Measurements from ENCODE around the gene FBXO34. TPM values are rescaled to one million over a fixed set of nuclear protein-coding genes. Genes with fewer than 3 reads are reported as not detected.
"Not testable (repeated sequence)": the region's sequence is repeated elsewhere in the genome, so short reads cannot be mapped to it uniquely, and the experiment has no call there.

FBXO34 gene
- total and polyA plus RNA-seq, 2 experiments from 2014 or later: 27.5 to 45.9 TPM

DNA sequence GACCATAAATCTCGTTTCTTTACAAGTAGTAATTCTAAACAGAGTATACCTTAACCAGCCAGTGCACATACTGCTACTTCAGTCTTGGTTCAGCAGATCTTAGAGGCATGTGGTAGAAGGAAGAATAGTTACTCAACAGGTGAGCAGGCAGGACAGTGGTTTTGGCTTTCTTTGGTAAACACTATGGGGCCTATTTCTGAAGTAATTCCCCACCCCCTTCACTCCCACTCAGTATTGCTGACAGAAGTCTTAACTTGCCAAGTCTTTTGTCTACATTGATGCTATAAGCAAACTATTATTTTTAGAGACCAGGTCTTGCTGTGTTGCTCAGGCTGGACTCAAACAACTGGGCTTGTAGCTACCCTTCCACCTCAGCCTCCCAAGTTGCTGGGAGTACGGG lies 68.5 kb downstream of the FBXO34 start:
- no peak for DNase-seq (ENCODE audit: low spot score)
- 56% methylated on average over 2 of the region's 2 CpGs for WGBS (ENCODE audit: low lambda C conversion rate, missing lambda C conversion rate)
- H3K9me3 ChIP-seq (ENCODE audit: low read depth): no peaks in the 10 kb centered on the region
- H3K36me3 ChIP-seq (replicated peaks; ENCODE audit: insufficient read depth, low read depth): no peaks in the 10 kb centered on the region
- no peak overlapping the region for H3K27ac ChIP-seq
- H2AFZ ChIP-seq: no peak overlapping the region
- H3K27me3 ChIP-seq: no peaks in the 10 kb centered on the region
- H3K9me2 ChIP-seq (replicated peaks; ENCODE audit: insufficient read depth): no peaks in the 10 kb centered on the region
- H4K20me1 ChIP-seq (ENCODE audit: insufficient read depth, poor library complexity, severe bottlenecking): peaks cover 6% of the 10 kb centered on the region
- H3K4me3 ChIP-seq: no peak overlapping the region
- peaks cover 33% of the 10 kb centered on the region for H3K4me1 ChIP-seq (ENCODE audit: insufficient read depth)
- TF ChIP-seq EZH2phosphoT487 (IDR thresholded peaks at IDR 0.05; ENCODE audit: low read depth, severe bottlenecking, unreplicated experiment) (no peak), EZH2 (IDR thresholded peaks at IDR 0.05; ENCODE audit: borderline replicate concordance) (no peak)
- TF ChIP-seq, protein P1, sequence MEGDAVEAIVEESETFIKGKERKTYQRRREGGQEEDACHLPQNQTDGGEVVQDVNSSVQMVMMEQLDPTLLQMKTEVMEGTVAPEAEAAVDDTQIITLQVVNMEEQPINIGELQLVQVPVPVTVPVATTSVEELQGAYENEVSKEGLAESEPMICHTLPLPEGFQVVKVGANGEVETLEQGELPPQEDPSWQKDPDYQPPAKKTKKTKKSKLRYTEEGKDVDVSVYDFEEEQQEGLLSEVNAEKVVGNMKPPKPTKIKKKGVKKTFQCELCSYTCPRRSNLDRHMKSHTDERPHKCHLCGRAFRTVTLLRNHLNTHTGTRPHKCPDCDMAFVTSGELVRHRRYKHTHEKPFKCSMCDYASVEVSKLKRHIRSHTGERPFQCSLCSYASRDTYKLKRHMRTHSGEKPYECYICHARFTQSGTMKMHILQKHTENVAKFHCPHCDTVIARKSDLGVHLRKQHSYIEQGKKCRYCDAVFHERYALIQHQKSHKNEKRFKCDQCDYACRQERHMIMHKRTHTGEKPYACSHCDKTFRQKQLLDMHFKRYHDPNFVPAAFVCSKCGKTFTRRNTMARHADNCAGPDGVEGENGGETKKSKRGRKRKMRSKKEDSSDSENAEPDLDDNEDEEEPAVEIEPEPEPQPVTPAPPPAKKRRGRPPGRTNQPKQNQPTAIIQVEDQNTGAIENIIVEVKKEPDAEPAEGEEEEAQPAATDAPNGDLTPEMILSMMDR (IDR thresholded peaks at IDR 0.05; ENCODE audit: poor library complexity): no peak
- H3K79me2 ChIP-seq: peaks cover 96% of the 10 kb centered on the region
- H3K4me2 ChIP-seq: no peak overlapping the region

DNA sequence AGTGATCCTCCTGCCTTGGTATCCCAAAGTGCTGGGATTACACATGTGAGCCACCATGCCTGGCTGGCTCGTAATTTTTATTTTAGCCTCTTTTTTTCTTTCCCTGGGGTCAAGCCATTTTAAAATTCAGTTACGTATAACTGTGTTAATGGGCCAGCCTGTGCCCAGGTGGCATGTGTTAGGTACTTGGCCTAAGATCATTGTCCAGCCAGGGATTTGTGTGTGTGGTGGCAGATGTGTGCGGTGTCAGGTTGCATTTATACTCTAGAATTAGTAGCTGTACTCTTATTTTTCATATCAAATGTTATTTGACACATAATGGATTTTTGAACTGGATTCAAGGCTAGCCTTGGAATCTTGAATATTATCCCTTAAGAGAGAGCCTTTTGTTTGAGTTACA lies 69.3 kb downstream of the FBXO34 start:
- H3K9me3 ChIP-seq (ENCODE audit: low read depth): no peaks in the 10 kb centered on the region
- no peaks in the 10 kb centered on the region for H3K36me3 ChIP-seq (replicated peaks; ENCODE audit: insufficient read depth, low read depth)
- no peak overlapping the region for H3K4me2 ChIP-seq
- H3K79me2 ChIP-seq: peaks cover 96% of the 10 kb centered on the region
- H4K20me1 ChIP-seq (ENCODE audit: insufficient read depth, poor library complexity, severe bottlenecking): peaks cover 11% of the 10 kb centered on the region
- H3K27ac ChIP-seq: no peak overlapping the region
- TF ChIP-seq, protein P1 (IDR thresholded peaks at IDR 0.05; ENCODE audit: poor library complexity): no peak
- TF ChIP-seq EZH2 (IDR thresholded peaks at IDR 0.05; ENCODE audit: borderline replicate concordance): no peak
- H2AFZ ChIP-seq: no peak overlapping the region
- no peaks in the 10 kb centered on the region for H3K27me3 ChIP-seq
- H3K4me1 ChIP-seq (ENCODE audit: insufficient read depth): peaks cover 25% of the 10 kb centered on the region
- DNase-seq (ENCODE audit: low spot score): no peak
- no peaks in the 10 kb centered on the region for H3K9me2 ChIP-seq (replicated peaks; ENCODE audit: insufficient read depth)
- 89% methylated on average over 3 of the region's 3 CpGs for WGBS (ENCODE audit: low lambda C conversion rate, missing lambda C conversion rate)
- H3K4me3 ChIP-seq: no peak overlapping the region

DNA sequence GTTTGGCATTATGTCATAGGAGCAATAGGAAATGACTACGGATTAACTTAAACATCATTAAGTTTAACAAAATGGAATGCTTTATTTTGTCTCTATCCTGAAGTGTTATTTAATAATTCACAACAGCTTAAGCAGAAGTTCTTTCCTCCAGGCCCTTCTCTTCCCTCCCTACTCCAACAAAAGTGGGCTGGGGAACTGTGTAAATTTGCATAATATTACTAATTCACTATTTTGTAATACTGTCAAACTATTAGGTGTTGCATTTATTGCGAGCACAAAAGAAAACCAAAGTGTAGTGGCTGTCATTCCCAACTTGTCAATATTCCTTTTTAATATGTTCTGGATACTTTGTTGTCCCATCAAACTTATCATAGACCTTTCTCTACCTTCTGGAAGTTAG lies 70.6 kb downstream of the FBXO34 start:
- Histone ChIP-seq H3K4me1 (ENCODE audit: insufficient read depth) (peaks cover 20% of the 10 kb centered on the region), H3K9me3 (ENCODE audit: low read depth) (no peaks in the 10 kb centered on the region), H3K36me3 (replicated peaks; ENCODE audit: insufficient read depth, low read depth) (no peaks in the 10 kb centered on the region), H3K9me2 (replicated peaks; ENCODE audit: insufficient read depth) (no peaks in the 10 kb centered on the region), H3K79me2 (peaks cover 96% of the 10 kb centered on the region), H3K27ac (no peak overlapping the region), H4K20me1 (ENCODE audit: insufficient read depth, poor library complexity, severe bottlenecking) (peaks cover 15% of the 10 kb centered on the region), H3K27me3 (no peaks in the 10 kb centered on the region), H3K4me2 (no peak overlapping the region), H2AFZ (no peak overlapping the region), H3K4me3 (no peak overlapping the region)
- no peak for TF ChIP-seq EZH2 (IDR thresholded peaks at IDR 0.05; ENCODE audit: borderline replicate concordance)
- no peak for TF ChIP-seq EZH2phosphoT487 (IDR thresholded peaks at IDR 0.05; ENCODE audit: low read depth, severe bottlenecking, unreplicated experiment)
- TF ChIP-seq, protein P1 (IDR thresholded peaks at IDR 0.05; ENCODE audit: poor library complexity): no peak
- WGBS (ENCODE audit: low lambda C conversion rate, missing lambda C conversion rate): 92% methylated on average over 2 of the region's 2 CpGs
- no peak for DNase-seq (ENCODE audit: low spot score)

DNA sequence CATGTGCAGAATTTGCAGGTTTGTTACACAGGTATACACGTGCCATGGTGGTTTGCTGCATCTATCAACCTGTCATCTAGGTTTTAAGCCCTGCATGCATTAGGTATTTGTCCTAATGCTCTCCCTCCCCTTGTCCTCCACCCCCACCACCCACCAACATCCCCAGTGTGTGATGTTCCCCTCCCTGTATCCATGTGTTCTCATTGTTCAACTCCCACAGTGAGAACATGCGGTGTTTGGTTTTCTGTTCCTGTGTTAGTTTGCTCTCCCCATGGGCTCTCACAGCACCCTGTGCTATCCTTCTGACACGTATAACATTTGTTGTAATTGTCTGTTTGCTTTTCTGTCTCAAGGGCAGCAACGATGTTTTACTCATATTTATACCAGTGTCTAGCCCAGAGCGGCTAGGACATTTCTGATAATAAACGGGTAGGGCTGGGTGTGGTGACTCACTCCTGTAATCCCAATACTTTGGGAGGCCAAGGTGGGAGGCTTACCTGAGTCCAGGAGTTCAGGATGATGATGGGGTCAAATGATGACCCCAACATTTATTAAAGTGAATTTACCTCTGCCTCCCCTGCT lies 73.5 kb downstream of the FBXO34 start:
- H3K79me2 ChIP-seq: peaks cover 98% of the 10 kb centered on the region

More for the DNA sequence above, 73.5 kb downstream of the FBXO34 start:
- H2AFZ ChIP-seq; H3K36me3 ChIP-seq (replicated peaks; ENCODE audit: insufficient read depth, low read depth); H3K9me2 ChIP-seq (replicated peaks; ENCODE audit: insufficient read depth); H3K4me2 ChIP-seq; H3K9me3 ChIP-seq (ENCODE audit: low read depth); H3K4me3 ChIP-seq; H3K27me3 ChIP-seq: not testable (repeated sequence)
- Histone ChIP-seq H3K4me1 (ENCODE audit: insufficient read depth) (peaks cover 20% of the 10 kb centered on the region), H4K20me1 (ENCODE audit: insufficient read depth, poor library complexity, severe bottlenecking) (peaks cover 15% of the 10 kb centered on the region), H3K27ac (peak overlapping the region; percentile 39)
- DNase-seq (ENCODE audit: low spot score): peak; percentile 31
- 73% methylated on average over 6 of the region's 6 CpGs for WGBS (ENCODE audit: low lambda C conversion rate, missing lambda C conversion rate)

All from hepatocyte (in vitro differentiated cells).